HG03571 (cell line): ENCODE results near the gene TTLL11.
"Not testable (repeated sequence)": the region's sequence is repeated elsewhere in the genome, so short reads cannot be mapped to it uniquely, and the experiment has no call there.

ENCODE experiments used
- ATAC-seq: cut with Tn5 transposase; IDR thresholded peaks from one replicate; pipeline ENCODE4 v1.9.1; 2021; ENCODE audit not compliant: unreplicated experiment

Gene TTLL11

DNA sequence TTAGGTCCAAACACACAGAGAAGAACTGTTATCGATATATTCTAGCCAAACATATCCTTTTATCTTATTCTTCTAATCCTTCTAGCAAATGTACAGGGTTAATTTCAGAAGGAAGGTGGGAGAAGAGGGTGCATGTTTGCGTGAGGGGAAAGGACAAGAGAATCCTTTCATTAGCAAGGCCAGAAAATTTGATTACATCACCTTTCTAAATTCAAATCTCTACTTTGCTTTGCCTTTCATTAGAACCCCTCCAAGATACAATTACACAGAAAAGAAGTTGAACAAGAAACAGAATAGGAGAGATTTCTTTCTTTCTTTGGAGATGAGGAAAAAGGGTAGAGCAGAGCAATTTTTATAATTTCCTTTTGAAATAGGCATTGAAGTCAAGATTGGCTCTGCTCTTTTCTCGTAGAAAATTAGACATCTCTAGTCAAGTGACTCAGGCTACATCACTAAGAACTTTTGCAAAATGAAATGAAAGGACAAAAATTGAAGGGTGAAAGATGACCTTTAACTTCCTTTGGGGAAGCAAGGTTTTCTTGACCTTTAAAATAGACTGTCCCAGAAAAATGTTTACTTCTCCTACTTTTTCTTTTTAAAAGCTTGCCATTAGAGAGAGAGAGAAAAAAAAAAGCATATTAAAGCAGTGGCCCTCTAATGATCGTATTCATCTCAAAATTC, 81.2 kb downstream of the TTLL11 start:
- ATAC-seq = no peak

- no peak for ATAC-seq
Observed at GRCh38 chr9:122008559-122008958, 84.5 kb downstream of the TTLL11 start.

GRCh38 chr9:122007837-122008236, 85.3 kb downstream of the TTLL11 start:
- ATAC-seq = no peak

DNA sequence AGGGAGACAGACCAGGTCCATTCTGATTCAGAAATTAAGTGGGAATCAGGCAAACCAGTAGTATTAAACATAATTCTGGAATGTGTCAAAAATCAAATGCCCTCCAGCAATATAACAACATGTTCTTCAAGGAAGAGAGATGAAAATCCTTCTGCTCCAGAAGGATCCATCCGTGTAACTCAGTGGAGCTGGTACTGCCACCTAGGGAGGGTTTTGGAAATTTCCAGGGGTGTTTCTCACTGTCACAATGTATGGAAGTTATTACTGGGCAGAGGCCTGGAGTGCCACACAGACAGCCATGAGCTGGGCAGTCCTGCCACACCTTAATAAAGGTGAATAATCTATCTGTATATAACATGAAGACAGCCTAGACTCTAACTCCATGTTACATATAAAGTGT, 87.5 kb downstream of the TTLL11 start:
- ATAC-seq = no peak

DNA sequence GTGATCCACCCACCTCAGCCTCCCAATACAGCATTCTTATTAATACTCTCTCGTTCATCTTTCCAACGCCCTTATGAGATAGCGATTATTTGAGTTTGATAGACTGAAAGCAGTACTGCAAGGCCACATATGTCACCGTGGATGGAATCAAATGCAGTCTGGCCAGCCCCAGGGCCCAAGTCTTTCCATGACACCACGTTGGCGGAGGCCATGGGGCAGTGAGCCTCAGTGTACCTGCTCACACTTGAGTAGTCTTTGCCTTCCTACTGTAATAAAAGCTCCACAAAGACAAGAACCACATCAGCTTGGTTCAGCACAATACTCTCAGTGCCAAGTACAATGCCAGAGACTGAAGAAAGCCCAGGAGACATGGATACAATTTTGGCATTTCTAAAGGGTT, 88.5 kb downstream of the TTLL11 start:
- no peak for ATAC-seq

DNA sequence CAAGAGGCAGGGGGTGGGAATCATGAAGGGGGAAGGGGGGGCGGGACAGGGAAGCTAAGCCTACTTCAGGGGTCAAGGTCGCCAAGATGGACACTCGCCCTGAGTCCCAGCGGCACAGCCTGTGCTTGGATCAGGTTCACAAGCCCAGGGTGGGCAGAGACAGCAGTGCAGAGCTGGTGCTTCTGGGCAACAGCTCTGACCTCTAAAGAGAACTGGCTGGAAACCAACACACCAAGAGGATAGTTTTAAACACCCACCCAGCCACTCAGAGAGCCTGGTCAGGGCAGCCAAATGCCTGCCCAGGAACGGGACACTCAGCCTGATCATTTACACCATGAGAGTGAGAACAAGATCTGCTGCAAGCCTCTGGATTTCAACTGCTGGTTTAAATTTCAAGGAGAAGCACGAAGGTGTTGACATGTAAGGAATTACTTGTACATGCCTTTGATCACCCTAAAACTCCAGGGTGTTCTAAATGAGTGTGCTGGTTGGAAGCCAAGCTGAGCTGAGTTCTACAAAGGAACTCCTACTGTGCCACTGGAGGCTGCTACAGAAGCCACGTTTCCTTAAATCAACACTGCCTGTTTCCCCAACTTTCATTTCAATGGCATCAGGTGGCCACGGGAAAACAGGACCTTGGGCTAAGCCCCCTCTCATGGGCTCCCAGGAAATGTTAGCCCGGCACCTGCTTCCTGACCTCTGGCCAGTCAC, 91.5 kb downstream of the TTLL11 start:
- ATAC-seq = no peak

GRCh38 chr9:122000526-122000925, 92.6 kb downstream of the TTLL11 start:
- ATAC-seq = not testable (repeated sequence)

GRCh38 chr9:121999556-121999955, 93.6 kb downstream of the TTLL11 start:
- ATAC-seq = no peak

GRCh38 chr9:121998513-121999049, 94.5 kb downstream of the TTLL11 start:
- ATAC-seq = no peak

- no peak for ATAC-seq
Observed at GRCh38 chr9:121997791-121998190, 95.3 kb downstream of the TTLL11 start.

- ATAC-seq = no peak
Observed at GRCh38 chr9:121996783-121997182, 96.3 kb downstream of the TTLL11 start.

- ATAC-seq = no peak
Observed at GRCh38 chr9:121995997-121996396, 97.1 kb downstream of the TTLL11 start.

- ATAC-seq = no peak
Observed at GRCh38 chr9:121992571-121993212, 100.4 kb downstream of the TTLL11 start.

DNA sequence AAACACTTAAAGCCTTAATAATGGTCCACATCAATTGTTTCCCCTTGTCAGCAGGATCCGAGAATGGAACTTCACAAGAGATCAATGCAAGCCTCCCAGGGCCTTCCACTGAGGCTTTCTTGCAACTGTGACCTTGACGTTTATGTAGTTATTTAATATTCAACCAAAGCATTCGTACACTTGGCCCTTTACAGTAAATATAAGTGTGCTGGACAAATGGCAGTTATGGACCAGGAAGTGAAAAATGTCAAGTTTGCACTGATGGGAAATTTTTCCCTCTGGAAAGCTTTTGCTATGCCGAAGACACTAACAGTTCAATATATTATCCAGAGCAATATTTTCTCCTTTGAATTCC, 101.8 kb downstream of the TTLL11 start:
- no peak for ATAC-seq

DNA sequence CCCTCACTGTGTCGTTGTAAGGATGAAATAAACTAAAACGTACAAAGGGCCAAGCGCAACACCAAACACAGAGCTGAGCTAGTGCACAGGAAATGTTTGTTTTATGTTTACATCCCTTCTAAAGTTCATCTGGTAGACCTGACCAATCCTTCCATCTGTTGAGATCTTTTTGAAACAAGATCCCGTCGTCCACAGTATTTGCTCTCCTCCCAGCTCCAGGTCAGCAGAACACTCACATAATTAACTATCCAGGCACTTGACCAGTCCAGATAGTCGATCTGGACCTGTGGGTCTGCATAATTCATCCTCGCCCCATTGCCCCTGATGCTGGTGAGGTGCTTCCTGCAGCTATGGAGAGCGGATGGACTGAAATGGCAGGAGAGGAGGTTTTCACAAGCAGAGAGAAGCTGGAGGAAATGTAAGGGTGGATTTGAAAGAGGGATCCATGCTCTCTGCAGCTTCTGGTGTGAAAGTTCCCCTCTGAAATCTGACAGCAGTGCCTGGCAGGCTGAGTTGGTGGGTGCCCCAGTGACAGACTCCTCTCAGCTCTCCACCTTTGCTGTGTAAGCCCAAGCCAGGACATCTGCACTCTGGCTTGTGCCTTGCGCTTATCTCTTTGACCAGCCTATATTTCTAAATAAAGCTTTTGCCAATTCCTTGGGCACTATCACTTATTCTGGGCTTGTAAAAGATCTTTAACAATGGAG, 102.4 kb downstream of the TTLL11 start:
- no peak for ATAC-seq

DNA sequence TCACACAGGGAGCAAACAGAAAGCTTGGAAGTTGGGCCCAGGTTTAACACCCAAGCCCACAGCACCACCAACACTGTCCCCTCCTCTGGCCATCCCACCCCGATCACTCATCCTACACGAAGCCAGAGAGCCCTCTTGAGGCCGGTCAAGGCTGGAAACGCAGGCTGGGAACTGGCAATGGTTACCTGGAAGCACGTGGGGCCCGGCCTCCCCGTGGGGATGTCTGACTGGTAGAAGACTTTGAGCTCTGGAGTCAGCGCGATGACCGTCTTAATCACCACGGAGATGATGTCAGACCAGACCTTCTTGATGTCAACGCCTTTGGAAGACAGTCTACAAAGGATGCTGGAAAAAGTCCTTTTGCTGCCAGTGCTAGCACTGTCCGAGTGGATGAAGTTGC, 104.1 kb downstream of the TTLL11 start:
- ATAC-seq = no peak

DNA sequence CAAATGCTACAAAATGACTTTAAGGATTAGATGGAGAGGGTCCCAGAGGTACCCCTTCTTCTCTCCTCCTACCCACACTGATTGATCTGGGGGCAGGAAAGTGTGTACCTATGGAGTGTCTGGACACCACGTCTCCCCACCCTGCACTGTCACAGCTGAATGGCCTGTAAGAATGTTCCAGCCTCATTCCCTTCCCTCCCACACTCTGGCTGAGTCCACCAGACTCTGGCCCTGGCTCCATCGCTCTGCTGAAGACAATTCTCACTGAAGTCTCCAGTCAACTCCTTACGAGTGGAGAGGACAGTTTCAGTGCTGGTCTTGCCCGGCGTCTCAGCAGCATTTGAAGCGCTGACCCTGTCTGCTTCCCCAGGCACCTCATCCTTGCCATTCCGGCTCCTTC, 105.8 kb downstream of the TTLL11 start:
- ATAC-seq = no peak

- no peak for ATAC-seq
Observed at GRCh38 chr9:121985792-121986494, 107.2 kb downstream of the TTLL11 start.

DNA sequence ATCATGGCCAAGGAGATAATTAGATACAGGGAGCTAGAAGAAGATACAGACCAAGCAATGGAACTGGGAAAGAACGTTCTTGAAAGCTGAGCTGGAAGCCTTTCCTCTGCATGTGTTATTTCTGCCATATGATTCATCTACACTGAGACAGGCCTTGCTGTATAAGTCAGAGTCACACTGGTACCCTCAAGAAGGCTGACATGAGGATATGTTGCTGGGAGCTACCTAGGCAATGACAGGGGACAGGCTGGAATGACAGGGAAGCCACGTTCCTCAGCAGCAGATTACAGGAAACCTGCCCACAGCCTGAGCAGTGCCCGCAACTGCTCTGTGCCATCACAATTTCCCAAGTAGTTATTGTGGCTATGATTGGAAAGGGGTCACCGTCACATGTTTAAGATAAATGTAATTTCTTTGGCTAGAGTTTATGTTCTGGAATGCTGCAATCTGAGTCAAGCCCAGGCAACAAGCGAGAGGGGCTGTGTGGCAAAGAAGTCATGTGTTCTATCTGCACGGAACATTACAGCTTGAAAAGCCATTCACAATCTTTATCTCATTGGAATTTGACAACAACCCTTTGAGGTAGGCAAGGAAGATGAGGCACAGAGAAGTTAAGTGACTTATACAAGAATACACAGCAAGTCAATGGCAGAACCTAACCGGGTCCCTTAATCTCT, 108.2 kb downstream of the TTLL11 start:
- no peak for ATAC-seq

- no peak for ATAC-seq
Observed at GRCh38 chr9:121983736-121984135, 109.4 kb downstream of the TTLL11 start.
